Measurements from ENCODE around the gene TSPAN11.

The TSPAN11 gene

DNA sequence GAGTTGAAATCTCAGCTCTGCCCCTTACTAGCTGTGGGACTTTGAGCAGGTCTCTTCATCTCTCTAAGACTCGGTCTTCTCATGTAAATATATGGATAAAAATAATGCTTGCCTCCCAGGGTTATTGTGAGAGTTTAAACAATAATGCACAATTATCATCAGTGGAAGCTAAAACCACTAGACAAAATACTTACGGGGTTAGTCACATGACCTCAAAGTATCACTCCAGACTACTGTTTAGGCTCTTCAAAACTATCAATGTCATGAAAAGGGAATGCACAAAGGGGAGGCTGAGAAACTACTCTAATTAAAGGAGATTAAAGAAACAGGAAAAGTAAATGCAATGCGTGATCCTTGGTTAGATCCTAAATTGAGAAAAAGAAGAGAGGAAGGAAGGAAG is 24.5 kb upstream of the TSPAN11 start:
- H3K27me3 ChIP-seq (ENCODE audit: insufficient read depth, poor library complexity, severe bottlenecking): no peaks in the 10 kb centered on the region
- H3K36me3 ChIP-seq (ENCODE audit: low read depth): no peaks in the 10 kb centered on the region
- no peak overlapping the region for H3K4me3 ChIP-seq (ENCODE audit: severe bottlenecking)
- no peaks in the 10 kb centered on the region for H3K4me1 ChIP-seq (ENCODE audit: insufficient read depth, poor library complexity, severe bottlenecking)
- no peaks in the 10 kb centered on the region for H3K9me3 ChIP-seq (ENCODE audit: severe bottlenecking)
- DNase-seq (ENCODE audit: low spot score) (no peak), ATAC-seq (ENCODE audit: low read depth) (no peak)
- TF ChIP-seq, protein P1, sequence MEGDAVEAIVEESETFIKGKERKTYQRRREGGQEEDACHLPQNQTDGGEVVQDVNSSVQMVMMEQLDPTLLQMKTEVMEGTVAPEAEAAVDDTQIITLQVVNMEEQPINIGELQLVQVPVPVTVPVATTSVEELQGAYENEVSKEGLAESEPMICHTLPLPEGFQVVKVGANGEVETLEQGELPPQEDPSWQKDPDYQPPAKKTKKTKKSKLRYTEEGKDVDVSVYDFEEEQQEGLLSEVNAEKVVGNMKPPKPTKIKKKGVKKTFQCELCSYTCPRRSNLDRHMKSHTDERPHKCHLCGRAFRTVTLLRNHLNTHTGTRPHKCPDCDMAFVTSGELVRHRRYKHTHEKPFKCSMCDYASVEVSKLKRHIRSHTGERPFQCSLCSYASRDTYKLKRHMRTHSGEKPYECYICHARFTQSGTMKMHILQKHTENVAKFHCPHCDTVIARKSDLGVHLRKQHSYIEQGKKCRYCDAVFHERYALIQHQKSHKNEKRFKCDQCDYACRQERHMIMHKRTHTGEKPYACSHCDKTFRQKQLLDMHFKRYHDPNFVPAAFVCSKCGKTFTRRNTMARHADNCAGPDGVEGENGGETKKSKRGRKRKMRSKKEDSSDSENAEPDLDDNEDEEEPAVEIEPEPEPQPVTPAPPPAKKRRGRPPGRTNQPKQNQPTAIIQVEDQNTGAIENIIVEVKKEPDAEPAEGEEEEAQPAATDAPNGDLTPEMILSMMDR (IDR thresholded peaks at IDR 0.05; ENCODE audit: poor library complexity, severe bottlenecking): no peak
- no peak overlapping the region for H3K27ac ChIP-seq (ENCODE audit: poor library complexity, severe bottlenecking)

DNA sequence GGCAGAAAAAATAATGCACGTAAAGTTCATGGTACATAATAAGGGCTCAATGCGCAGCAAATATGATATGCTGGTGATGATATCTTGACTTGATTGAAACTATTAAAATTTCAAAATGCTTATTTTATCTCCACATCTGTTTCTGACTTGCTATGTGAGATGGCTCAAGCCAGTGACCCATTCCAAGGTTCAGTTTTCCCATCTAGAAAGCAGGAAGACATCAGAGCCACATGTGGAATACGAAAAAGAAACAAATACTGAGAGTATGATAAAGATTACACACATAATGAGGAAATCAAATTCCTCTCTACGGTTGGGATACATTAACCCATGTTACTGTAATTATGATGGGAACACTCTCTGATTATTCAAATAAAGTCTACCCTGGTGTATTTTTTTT is 24.0 kb upstream of the TSPAN11 start:
- H3K4me3 ChIP-seq (ENCODE audit: severe bottlenecking): no peak overlapping the region
- H3K27me3 ChIP-seq (ENCODE audit: insufficient read depth, poor library complexity, severe bottlenecking): no peaks in the 10 kb centered on the region
- TF ChIP-seq, protein P1 (IDR thresholded peaks at IDR 0.05; ENCODE audit: poor library complexity, severe bottlenecking): no peak

DNA sequence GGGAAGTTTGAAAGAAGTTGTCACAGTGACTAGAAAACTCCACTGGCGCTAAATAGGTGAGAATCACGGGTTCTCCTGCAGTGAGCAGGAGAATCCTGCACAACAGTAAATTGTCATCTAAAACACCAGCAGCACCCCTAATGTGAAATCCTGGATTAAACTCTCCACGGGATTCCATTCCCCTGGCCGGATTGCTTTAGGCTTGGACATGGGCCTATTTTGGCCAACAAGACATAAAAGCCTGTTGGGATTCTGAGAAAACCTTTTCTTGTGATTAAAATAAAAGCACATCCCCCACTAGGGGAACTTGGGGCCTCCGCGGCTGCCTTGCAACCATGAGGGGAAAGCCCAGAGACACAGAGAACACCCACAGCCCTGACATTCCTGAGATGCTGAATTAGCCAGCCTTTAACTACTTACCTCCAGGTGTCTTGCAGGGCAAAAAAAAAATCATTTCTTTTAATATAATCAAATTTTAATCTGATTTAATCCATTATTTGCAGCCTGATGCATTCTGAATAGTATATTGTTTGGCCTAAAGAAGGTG is 21.0 kb upstream of the TSPAN11 start:
- no peak for ATAC-seq (ENCODE audit: low read depth)
- TF ChIP-seq, protein P1 (IDR thresholded peaks at IDR 0.05; ENCODE audit: poor library complexity, severe bottlenecking): no peak
- no peak overlapping the region for H3K27ac ChIP-seq (ENCODE audit: poor library complexity, severe bottlenecking)
- H3K4me1 ChIP-seq (ENCODE audit: insufficient read depth, poor library complexity, severe bottlenecking): no peaks in the 10 kb centered on the region
- no peaks in the 10 kb centered on the region for H3K36me3 ChIP-seq (ENCODE audit: low read depth)
- H3K4me3 ChIP-seq (ENCODE audit: severe bottlenecking): no peak overlapping the region
- no peaks in the 10 kb centered on the region for H3K9me3 ChIP-seq (ENCODE audit: severe bottlenecking)
- no peaks in the 10 kb centered on the region for H3K27me3 ChIP-seq (ENCODE audit: insufficient read depth, poor library complexity, severe bottlenecking)
- DNase-seq (ENCODE audit: low spot score): no peak

More for the DNA sequence above, 24.0 kb upstream of the TSPAN11 start:
- ATAC-seq (ENCODE audit: low read depth) (no peak), DNase-seq (ENCODE audit: low spot score) (no peak)
- H3K36me3 ChIP-seq (ENCODE audit: low read depth): no peaks in the 10 kb centered on the region
- H3K4me1 ChIP-seq (ENCODE audit: insufficient read depth, poor library complexity, severe bottlenecking): no peaks in the 10 kb centered on the region
- H3K9me3 ChIP-seq (ENCODE audit: severe bottlenecking): no peaks in the 10 kb centered on the region
- no peak overlapping the region for H3K27ac ChIP-seq (ENCODE audit: poor library complexity, severe bottlenecking)

DNA sequence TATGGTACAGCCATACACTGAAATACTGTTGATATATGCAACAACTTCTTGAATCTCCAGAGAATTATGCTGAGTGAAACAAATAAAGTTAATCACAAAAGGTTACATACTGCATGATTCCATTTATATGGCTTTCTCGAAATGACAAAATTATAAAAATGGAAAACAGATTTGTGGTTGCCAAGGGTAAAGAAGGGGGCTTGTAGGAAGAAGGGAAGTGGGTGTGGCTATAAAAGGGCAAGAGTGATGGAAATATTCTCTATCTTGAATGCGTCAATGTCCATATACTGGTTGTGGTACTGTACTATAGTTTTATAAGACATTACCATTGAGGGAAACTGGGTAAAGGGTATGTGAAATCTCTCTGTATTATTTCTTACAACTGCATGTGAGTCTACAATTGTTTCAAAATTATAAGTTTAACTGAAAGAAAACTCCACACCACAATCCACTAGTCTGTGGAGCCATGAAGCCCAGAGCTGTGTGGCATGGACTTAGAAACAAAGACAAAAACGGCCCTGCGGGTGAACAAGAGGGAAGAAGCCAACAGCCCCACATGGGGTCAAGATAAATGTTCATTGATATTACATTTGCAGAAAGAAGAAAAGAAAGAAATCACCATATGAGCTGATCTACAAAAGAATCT is 18.3 kb upstream of the TSPAN11 start:
- Histone ChIP-seq H3K4me1 (ENCODE audit: insufficient read depth, poor library complexity, severe bottlenecking) (no peaks in the 10 kb centered on the region), H3K27ac (ENCODE audit: poor library complexity, severe bottlenecking) (no peak overlapping the region), H3K9me3 (ENCODE audit: severe bottlenecking) (no peaks in the 10 kb centered on the region), H3K4me3 (ENCODE audit: severe bottlenecking) (no peak overlapping the region), H3K27me3 (ENCODE audit: insufficient read depth, poor library complexity, severe bottlenecking) (no peaks in the 10 kb centered on the region), H3K36me3 (ENCODE audit: low read depth) (no peaks in the 10 kb centered on the region)
- ATAC-seq (ENCODE audit: low read depth) (no peak), DNase-seq (ENCODE audit: low spot score) (no peak)
- TF ChIP-seq, protein P1 (IDR thresholded peaks at IDR 0.05; ENCODE audit: poor library complexity, severe bottlenecking): no peak

DNA sequence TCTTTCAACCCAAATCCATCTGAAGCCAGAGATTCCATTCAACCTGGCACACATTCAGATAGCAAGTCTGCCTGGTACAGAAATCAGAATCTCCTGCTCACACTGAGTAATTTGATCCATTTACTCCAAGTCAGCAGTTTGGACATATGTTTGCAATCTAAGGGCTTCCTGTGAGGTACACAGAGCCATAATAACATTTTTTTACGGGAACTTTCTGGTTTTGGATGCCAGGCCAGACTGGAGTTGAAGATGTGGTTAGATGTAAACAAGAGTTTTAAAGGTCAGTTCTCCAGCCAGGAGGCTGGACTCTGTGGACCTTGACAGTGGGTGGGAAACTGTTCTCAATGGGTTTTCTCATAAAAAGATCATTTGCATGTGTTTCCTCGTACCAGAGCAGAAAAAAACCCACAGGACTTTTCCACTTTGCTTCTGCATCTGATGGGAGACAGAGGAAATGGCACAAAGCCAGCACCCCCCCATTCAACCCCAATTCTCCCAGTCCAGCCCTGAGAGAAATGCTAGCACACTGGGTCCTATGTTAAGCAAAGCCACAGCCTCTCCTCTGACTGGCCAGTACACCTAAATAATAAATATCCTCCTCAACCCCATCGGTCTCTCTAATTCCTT is 17.7 kb upstream of the TSPAN11 start:
- Histone ChIP-seq H3K27ac (ENCODE audit: poor library complexity, severe bottlenecking) (no peak overlapping the region), H3K4me3 (ENCODE audit: severe bottlenecking) (no peak overlapping the region), H3K4me1 (ENCODE audit: insufficient read depth, poor library complexity, severe bottlenecking) (no peaks in the 10 kb centered on the region), H3K27me3 (ENCODE audit: insufficient read depth, poor library complexity, severe bottlenecking) (no peaks in the 10 kb centered on the region), H3K9me3 (ENCODE audit: severe bottlenecking) (no peaks in the 10 kb centered on the region), H3K36me3 (ENCODE audit: low read depth) (no peaks in the 10 kb centered on the region)
- ATAC-seq (ENCODE audit: low read depth) (no peak), DNase-seq (ENCODE audit: low spot score) (no peak)
- TF ChIP-seq, protein P1 (IDR thresholded peaks at IDR 0.05; ENCODE audit: poor library complexity, severe bottlenecking): no peak

Measured in RWPE2 (cell line).